ENCODE data around the gene MYH10. TPM values are rescaled to one million over a fixed set of nuclear protein-coding genes. Genes with fewer than 3 reads are reported as not detected.

Gene MYH10
- total RNA-seq, 1 donor from 2014 or later = 378 TPM

DNA sequence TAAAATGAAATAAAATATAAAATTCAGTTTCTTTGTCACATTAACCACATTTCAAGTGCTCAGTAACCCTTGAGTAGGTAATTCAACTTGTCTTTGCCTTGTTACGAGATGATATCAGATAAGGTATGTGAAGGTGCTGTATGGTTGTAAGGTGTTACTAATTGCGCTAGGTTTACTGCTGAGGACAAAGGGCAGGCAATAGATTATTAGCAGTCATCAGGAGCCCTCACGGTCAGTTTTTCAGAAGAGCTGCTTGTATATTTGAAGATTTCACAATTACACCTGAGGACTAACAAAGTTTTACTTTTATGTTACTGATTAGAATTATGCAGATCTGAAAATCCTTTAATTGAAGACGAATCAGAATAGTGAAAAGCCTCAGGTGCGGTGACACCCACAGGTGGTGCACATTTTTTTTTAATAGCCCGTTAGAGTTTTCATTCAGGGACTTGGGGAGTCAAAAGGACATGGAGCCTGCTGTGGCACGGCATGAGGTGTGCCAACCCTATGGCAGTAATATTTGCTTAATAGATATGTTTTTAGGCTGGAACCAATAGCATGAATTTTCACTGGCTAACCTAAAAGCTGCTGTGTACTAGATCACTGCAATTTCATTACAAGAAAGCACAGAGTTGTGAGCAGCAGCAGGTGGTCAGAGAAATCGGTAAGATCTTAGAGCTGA is 178.5 kb downstream of the MYH10 start:
- no peaks in the 10 kb centered on the region for H3K4me1 ChIP-seq
- no peak overlapping the region for H3K27ac ChIP-seq
- no peaks in the 10 kb centered on the region for H3K9me3 ChIP-seq
- TF ChIP-seq CTCF (IDR thresholded peaks at IDR 0.05) = no peak
- DNase-seq (ENCODE audit: low spot score in 2 of 2) = no peak
- H3K27me3 ChIP-seq = no peaks in the 10 kb centered on the region
- H3K36me3 ChIP-seq = peaks cover 73 to 85% of the 10 kb centered on the region in 2 donors
- intact Hi-C loops (cut with DNase I) = no loop called here
- H3K4me3 ChIP-seq = no peak overlapping the region

DNA sequence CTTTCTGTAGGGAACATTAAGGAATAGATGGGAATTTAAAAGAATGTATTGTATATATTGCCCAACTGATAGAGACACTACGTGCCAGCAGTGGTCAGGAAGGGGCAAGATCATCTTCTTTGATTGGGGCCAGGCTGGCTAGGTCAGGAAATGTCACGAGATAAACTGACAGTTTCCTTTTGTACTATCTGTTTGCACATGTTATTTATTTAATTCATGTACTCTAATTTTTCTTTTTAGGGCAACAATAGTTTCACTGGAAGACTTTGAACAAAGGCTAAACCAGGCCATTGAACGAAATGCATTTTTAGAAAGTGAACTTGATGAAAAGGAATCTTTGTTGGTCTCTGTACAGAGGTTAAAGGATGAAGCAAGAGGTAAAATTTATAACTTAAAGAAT is 182.2 kb downstream of the MYH10 start:
- intact Hi-C loops (cut with DNase I) = loop anchor here (5.0 kb wide), 1 partner anchor 36 kb away; no protein-coding TSS in a partner anchor
- Histone ChIP-seq H3K4me3 (no peak overlapping the region), H3K4me1 (no peaks in the 10 kb centered on the region), H3K27ac (no peak overlapping the region), H3K27me3 (no peaks in the 10 kb centered on the region), H3K36me3 (peaks cover 67 to 80% of the 10 kb centered on the region in 2 donors), H3K9me3 (no peaks in the 10 kb centered on the region)
- TF ChIP-seq CTCF (IDR thresholded peaks at IDR 0.05) = no peak
- DNase-seq (ENCODE audit: low spot score in 2 of 2) = no peak

- H3K36me3 ChIP-seq = peaks cover 62 to 75% of the 10 kb centered on the region in 2 donors
- intact Hi-C loops (cut with DNase I) = loop anchor here (5.0 kb wide), 1 partner anchor 35 kb away; no protein-coding TSS in a partner anchor
- no peak for TF ChIP-seq CTCF (IDR thresholded peaks at IDR 0.05)
- no peak overlapping the region for H3K27ac ChIP-seq
- DNase-seq (ENCODE audit: low spot score in 2 of 2) = no peak
- no peaks in the 10 kb centered on the region for H3K4me1 ChIP-seq
- H3K27me3 ChIP-seq = no peaks in the 10 kb centered on the region
- H3K4me3 ChIP-seq = no peak overlapping the region
- H3K9me3 ChIP-seq = no peaks in the 10 kb centered on the region
Observed at GRCh38 chr17:8447799-8448198, 182.7 kb downstream of the MYH10 start.

GRCh38 chr17:8445536-8445935 is 185.0 kb downstream of the MYH10 start:
- H3K27ac ChIP-seq = no peak overlapping the region
- no peaks in the 10 kb centered on the region for H3K27me3 ChIP-seq
- TF ChIP-seq CTCF (IDR thresholded peaks at IDR 0.05) = no peak
- peaks cover 0 to 5% of the 10 kb centered on the region in 2 donors for H3K4me1 ChIP-seq
- no peak overlapping the region for H3K4me3 ChIP-seq
- no peaks in the 10 kb centered on the region for H3K9me3 ChIP-seq
- intact Hi-C loops (cut with DNase I) = loop anchor here (5.0 kb wide), 1 partner anchor 33 kb away; no protein-coding TSS in a partner anchor
- H3K36me3 ChIP-seq = peaks cover 47 to 53% of the 10 kb centered on the region in 2 donors
- DNase-seq (ENCODE audit: low spot score in 2 of 2) = no peak

GRCh38 chr17:8444494-8444893 is 186.0 kb downstream of the MYH10 start:
- DNase-seq (ENCODE audit: low spot score in 2 of 2) = no peak
- no peak for TF ChIP-seq CTCF (IDR thresholded peaks at IDR 0.05)
- Histone ChIP-seq H3K27ac (no peak overlapping the region), H3K27me3 (no peaks in the 10 kb centered on the region), H3K4me1 (peaks cover under 1 to 8% of the 10 kb centered on the region in 2 donors), H3K36me3 (peaks cover 46 to 52% of the 10 kb centered on the region in 2 donors), H3K9me3 (no peaks in the 10 kb centered on the region), H3K4me3 (no peak overlapping the region)
- intact Hi-C loops (cut with DNase I) = no loop called here
